Gastroesophageal sphincter (tissue), 3 donors: ENCODE data around the gene MACF1.

Source experiments
- CTCF ChIP-seq, 4 experiments: fragments of 200-600 bp in 2 of 4; fragments of 450-650 bp in 2 of 4; sonication (generic) in 1 of 4; IDR thresholded peaks; one replicate each; pipeline ENCODE4 v1.5.1; 2017 to 2019; ENCODE audit warnings: antibody characterized with exemption in 4 of 4, mild to moderate bottlenecking in 2 of 4, moderate library complexity in 2 of 4
- EP300 ChIP-seq: sonication (generic); formaldehyde crosslinking; IDR thresholded peaks from one replicate; pipeline ENCODE4 v1.6.1; 2017; ENCODE audit warnings: antibody characterized with exemption, mild to moderate bottlenecking
- POLR2A ChIP-seq, 2 donors: fragments of 450-650 bp; IDR thresholded peaks; one replicate each; pipeline ENCODE4 v1.6.1; 2017; ENCODE audit warnings: antibody characterized with exemption in 2 of 2, mild to moderate bottlenecking in 2 of 2, moderate library complexity in 1 of 2
- POLR2AphosphoS5 ChIP-seq: sonication (generic); formaldehyde crosslinking; IDR thresholded peaks from one replicate; pipeline ENCODE4 v1.6.1; 2017; ENCODE audit warnings: antibody characterized with exemption

DNA sequence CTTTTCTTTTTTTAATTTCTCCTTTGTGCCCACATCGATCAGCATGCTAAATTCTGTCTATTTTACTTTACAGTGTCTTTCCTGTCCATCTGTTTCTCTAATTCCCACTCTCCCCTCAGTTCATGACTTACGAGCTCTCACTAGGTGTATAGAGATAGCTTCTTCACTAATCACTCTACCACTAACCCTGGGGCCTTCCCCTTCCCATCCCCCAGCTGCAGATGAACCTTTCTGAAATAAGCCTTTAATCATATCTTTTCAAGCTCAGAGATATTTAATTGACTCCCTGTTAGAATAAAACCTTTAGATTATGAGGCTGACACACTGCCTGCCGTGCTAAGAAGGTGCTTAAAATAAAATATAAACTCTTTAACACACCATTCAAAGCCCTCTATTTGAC lies 220.7 kb downstream of the MACF1 start:
- no peak for TF ChIP-seq POLR2A (IDR thresholded peaks at IDR 0.05)
- TF ChIP-seq CTCF (IDR thresholded peaks at IDR 0.05) = no peak
- TF ChIP-seq POLR2AphosphoS5 = no peak
- TF ChIP-seq EP300 = no peak
